Measurements from ENCODE around the gene DEXI.
"Not testable (repeated sequence)": the region's sequence is repeated elsewhere in the genome, so short reads cannot be mapped to it uniquely, and the experiment has no call there.

DEXI gene

DNA sequence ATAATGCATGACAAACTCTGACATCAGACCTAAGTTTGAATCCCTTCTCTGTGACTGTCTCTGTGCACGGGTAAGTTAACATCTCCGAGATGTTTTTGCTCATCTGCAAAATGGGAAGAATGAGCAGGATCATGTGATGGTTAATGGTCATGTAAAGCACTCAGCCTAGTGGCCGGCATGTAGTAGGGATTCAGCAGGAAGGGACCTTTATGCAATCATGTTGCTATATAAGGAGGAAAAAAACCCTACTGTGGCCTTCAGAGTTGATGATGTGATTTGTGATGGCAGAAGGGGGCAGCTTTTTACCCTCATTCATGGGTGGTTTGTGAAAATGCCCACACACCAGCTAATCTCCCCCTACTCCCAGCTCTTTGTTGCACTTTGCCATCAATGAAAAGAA is 26.2 kb upstream of the DEXI start:
- peaks cover 34 to 56% of the 10 kb centered on the region in 2 experiments for H3K36me3 ChIP-seq (ENCODE audit: control insufficient read depth in 1 of 2, insufficient read depth in 2 of 2, low read depth in 1 of 2, low read length in 2 of 2)
- no peak overlapping the region for H3K23ac ChIP-seq (ENCODE audit: low read length in 2 of 2)
- H2BK5ac ChIP-seq (ENCODE audit: low read depth, low read length, poor library complexity, severe bottlenecking), result no peak overlapping the region
- no peak overlapping the region for H3K4ac ChIP-seq (ENCODE audit: low read depth in 1 of 2, low read length in 2 of 2)
- H4K8ac ChIP-seq (ENCODE audit: low read length), result no peak overlapping the region
- no peak overlapping the region for H2AFZ ChIP-seq (ENCODE audit: low read depth, low read length)
- H3K9ac ChIP-seq (ENCODE audit: low read length), result no peak overlapping the region
- H3K18ac ChIP-seq (ENCODE audit: low read depth in 1 of 2, low read length in 2 of 2), result no peak overlapping the region
- no peak overlapping the region for H3K4me3 ChIP-seq (ENCODE audit: insufficient read depth in 1 of 2, low read depth in 1 of 2, low read length in 2 of 2)
- H3K4me2 ChIP-seq (ENCODE audit: low read length, poor library complexity, severe bottlenecking), result no peak overlapping the region
- no peak for DNase-seq
- H3K9me3 ChIP-seq (ENCODE audit: control insufficient read depth, low read length), result no peaks in the 10 kb centered on the region
- H2BK15ac ChIP-seq (ENCODE audit: low read depth, poor library complexity, severe bottlenecking), result no peak overlapping the region
- H3K79me1 ChIP-seq (replicated peaks; ENCODE audit: low read length, poor library complexity, severe bottlenecking), result peaks cover 36% of the 10 kb centered on the region
- H2BK12ac ChIP-seq (ENCODE audit: low read length in 2 of 2), result no peak overlapping the region
- H2AK5ac ChIP-seq (ENCODE audit: low read length, severe bottlenecking), result no peak overlapping the region
- H2BK120ac ChIP-seq (ENCODE audit: low read depth, low read length), result no peak overlapping the region
- H3K27me3 ChIP-seq (ENCODE audit: control insufficient read depth in 1 of 2, insufficient read depth in 1 of 2, low read length in 2 of 2), result no peaks in the 10 kb centered on the region
- H3K27ac ChIP-seq (ENCODE audit: low read length, poor library complexity, severe bottlenecking), result no peak overlapping the region
- H3K14ac ChIP-seq (ENCODE audit: low read length in 2 of 2), result no peak overlapping the region
- 94% methylated on average over 3 of the region's 3 CpGs for WGBS
- H3K4me1 ChIP-seq (ENCODE audit: control insufficient read depth, insufficient read depth, low read depth, low read length), result peaks cover 11% of the 10 kb centered on the region
- no peak overlapping the region for H4K91ac ChIP-seq (ENCODE audit: low read length)

DNA sequence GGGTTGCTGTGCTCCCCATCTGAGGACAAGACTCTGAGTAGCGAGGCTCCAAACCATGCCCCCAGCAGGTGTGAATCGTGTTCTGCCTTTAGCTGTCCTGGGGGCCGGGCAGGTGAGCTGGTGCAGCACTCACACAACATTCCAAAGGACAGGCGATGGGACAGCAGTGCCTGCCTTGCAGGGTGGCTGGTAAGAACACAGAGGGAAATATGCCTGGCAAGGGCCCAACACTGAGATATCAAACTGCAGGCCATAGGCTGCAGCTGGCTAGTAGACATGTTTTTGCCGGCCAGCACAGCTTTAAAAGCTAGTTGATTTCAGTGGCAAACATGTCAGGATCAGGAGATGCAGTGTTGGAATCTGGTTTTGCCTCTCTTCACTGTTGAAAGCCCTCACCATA is 25.7 kb upstream of the DEXI start:
- peaks cover 34 to 56% of the 10 kb centered on the region in 2 experiments for H3K36me3 ChIP-seq (ENCODE audit: control insufficient read depth in 1 of 2, insufficient read depth in 2 of 2, low read depth in 1 of 2, low read length in 2 of 2)

DNA sequence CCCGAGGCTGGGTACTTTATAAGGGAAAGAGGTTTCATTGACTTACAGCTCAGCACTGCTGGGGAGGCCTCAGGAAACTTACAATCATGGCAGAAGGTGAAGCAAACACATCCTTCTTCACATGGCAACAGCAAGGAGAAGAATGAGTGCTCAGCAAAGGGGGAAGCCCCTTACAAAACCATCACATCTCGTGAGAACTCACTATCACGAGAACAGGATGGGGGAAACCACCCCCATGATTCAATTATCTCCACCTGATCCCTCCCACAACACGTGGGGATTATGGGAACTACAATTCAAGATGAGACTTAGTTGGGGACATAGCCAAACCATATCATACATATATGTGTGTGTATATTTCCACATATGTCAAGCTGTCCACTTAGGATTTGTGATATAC is 24.3 kb upstream of the DEXI start:
- not testable (repeated sequence) for H3K4me3 ChIP-seq (ENCODE audit: insufficient read depth in 1 of 2, low read depth in 1 of 2, low read length in 2 of 2); H3K27ac ChIP-seq (ENCODE audit: low read length, poor library complexity, severe bottlenecking); H3K9me3 ChIP-seq (ENCODE audit: control insufficient read depth, low read length); H3K4me2 ChIP-seq (ENCODE audit: low read length, poor library complexity, severe bottlenecking); H3K4ac ChIP-seq (ENCODE audit: low read depth in 1 of 2, low read length in 2 of 2); H2BK5ac ChIP-seq (ENCODE audit: low read depth, low read length, poor library complexity, severe bottlenecking); H3K14ac ChIP-seq (ENCODE audit: low read length in 2 of 2); H3K4me1 ChIP-seq (ENCODE audit: control insufficient read depth, insufficient read depth, low read depth, low read length); H2AFZ ChIP-seq (ENCODE audit: low read depth, low read length); H2BK120ac ChIP-seq (ENCODE audit: low read depth, low read length); H3K27me3 ChIP-seq (ENCODE audit: control insufficient read depth in 1 of 2, insufficient read depth in 1 of 2, low read length in 2 of 2); H2AK5ac ChIP-seq (ENCODE audit: low read length, severe bottlenecking); H2BK12ac ChIP-seq (ENCODE audit: low read length in 2 of 2); H3K9ac ChIP-seq (ENCODE audit: low read length); DNase-seq; H3K18ac ChIP-seq (ENCODE audit: low read depth in 1 of 2, low read length in 2 of 2); H4K8ac ChIP-seq (ENCODE audit: low read length); H3K23ac ChIP-seq (ENCODE audit: low read length in 2 of 2); H4K91ac ChIP-seq (ENCODE audit: low read length); H2BK15ac ChIP-seq (ENCODE audit: low read depth, poor library complexity, severe bottlenecking)
- H3K79me1 ChIP-seq (replicated peaks; ENCODE audit: low read length, poor library complexity, severe bottlenecking), result peaks cover 33% of the 10 kb centered on the region
- peaks cover 39 to 54% of the 10 kb centered on the region in 2 experiments for H3K36me3 ChIP-seq (ENCODE audit: control insufficient read depth in 1 of 2, insufficient read depth in 2 of 2, low read depth in 1 of 2, low read length in 2 of 2)
- 95% methylated on average over 1 of the region's 4 CpGs for WGBS

More for the DNA sequence above, 25.7 kb upstream of the DEXI start:
- no peaks in the 10 kb centered on the region for H3K27me3 ChIP-seq (ENCODE audit: control insufficient read depth in 1 of 2, insufficient read depth in 1 of 2, low read length in 2 of 2)
- no peak overlapping the region for H3K9ac ChIP-seq (ENCODE audit: low read length)
- no peak overlapping the region for H3K14ac ChIP-seq (ENCODE audit: low read length in 2 of 2)
- H2BK15ac ChIP-seq (ENCODE audit: low read depth, poor library complexity, severe bottlenecking), result no peak overlapping the region
- no peak overlapping the region for H2BK12ac ChIP-seq (ENCODE audit: low read length in 2 of 2)
- H2BK120ac ChIP-seq (ENCODE audit: low read depth, low read length), result no peak overlapping the region
- no peak overlapping the region for H3K18ac ChIP-seq (ENCODE audit: low read depth in 1 of 2, low read length in 2 of 2)
- H4K8ac ChIP-seq (ENCODE audit: low read length), result no peak overlapping the region
- H2AFZ ChIP-seq (ENCODE audit: low read depth, low read length), result no peak overlapping the region
- H3K23ac ChIP-seq (ENCODE audit: low read length in 2 of 2), result no peak overlapping the region
- no peak overlapping the region for H3K27ac ChIP-seq (ENCODE audit: low read length, poor library complexity, severe bottlenecking)
- no peak overlapping the region for H3K4ac ChIP-seq (ENCODE audit: low read depth in 1 of 2, low read length in 2 of 2)
- H3K79me1 ChIP-seq (replicated peaks; ENCODE audit: low read length, poor library complexity, severe bottlenecking), result peaks cover 34% of the 10 kb centered on the region
- WGBS, result 95% methylated on average over 5 of the region's 5 CpGs
- H3K9me3 ChIP-seq (ENCODE audit: control insufficient read depth, low read length), result no peaks in the 10 kb centered on the region
- no peak overlapping the region for H3K4me2 ChIP-seq (ENCODE audit: low read length, poor library complexity, severe bottlenecking)
- H3K4me1 ChIP-seq (ENCODE audit: control insufficient read depth, insufficient read depth, low read depth, low read length), result peaks cover 11% of the 10 kb centered on the region
- H4K91ac ChIP-seq (ENCODE audit: low read length), result no peak overlapping the region
- H3K4me3 ChIP-seq (ENCODE audit: insufficient read depth in 1 of 2, low read depth in 1 of 2, low read length in 2 of 2), result no peak overlapping the region
- H2BK5ac ChIP-seq (ENCODE audit: low read depth, low read length, poor library complexity, severe bottlenecking), result no peak overlapping the region
- H2AK5ac ChIP-seq (ENCODE audit: low read length, severe bottlenecking), result no peak overlapping the region
- DNase-seq, result no peak

- no peak overlapping the region for H2BK15ac ChIP-seq (ENCODE audit: low read depth, poor library complexity, severe bottlenecking)
- 91% methylated on average over 5 of the region's 5 CpGs for WGBS
- no peak overlapping the region for H3K14ac ChIP-seq (ENCODE audit: low read length in 2 of 2)
- H2AFZ ChIP-seq (ENCODE audit: low read depth, low read length), result no peak overlapping the region
- H4K91ac ChIP-seq (ENCODE audit: low read length), result no peak overlapping the region
- no peaks in the 10 kb centered on the region for H3K27me3 ChIP-seq (ENCODE audit: control insufficient read depth in 1 of 2, insufficient read depth in 1 of 2, low read length in 2 of 2)
- no peak overlapping the region for H4K8ac ChIP-seq (ENCODE audit: low read length)
- no peak overlapping the region for H3K4me3 ChIP-seq (ENCODE audit: insufficient read depth in 1 of 2, low read depth in 1 of 2, low read length in 2 of 2)
- no peak for DNase-seq
- H2BK5ac ChIP-seq (ENCODE audit: low read depth, low read length, poor library complexity, severe bottlenecking), result no peak overlapping the region
- H3K9me3 ChIP-seq (ENCODE audit: control insufficient read depth, low read length), result no peaks in the 10 kb centered on the region
- no peak overlapping the region for H3K27ac ChIP-seq (ENCODE audit: low read length, poor library complexity, severe bottlenecking)
- H3K36me3 ChIP-seq (ENCODE audit: control insufficient read depth in 1 of 2, insufficient read depth in 2 of 2, low read depth in 1 of 2, low read length in 2 of 2), result peaks cover 37 to 52% of the 10 kb centered on the region in 2 experiments
- no peak overlapping the region for H3K4me2 ChIP-seq (ENCODE audit: low read length, poor library complexity, severe bottlenecking)
- H3K18ac ChIP-seq (ENCODE audit: low read depth in 1 of 2, low read length in 2 of 2), result no peak overlapping the region
- no peak overlapping the region for H3K4ac ChIP-seq (ENCODE audit: low read depth in 1 of 2, low read length in 2 of 2)
- H3K4me1 ChIP-seq (ENCODE audit: control insufficient read depth, insufficient read depth, low read depth, low read length), result peaks cover 6% of the 10 kb centered on the region
- no peak overlapping the region for H2BK12ac ChIP-seq (ENCODE audit: low read length in 2 of 2)
- no peak overlapping the region for H2AK5ac ChIP-seq (ENCODE audit: low read length, severe bottlenecking)
- peaks cover 34% of the 10 kb centered on the region for H3K79me1 ChIP-seq (replicated peaks; ENCODE audit: low read length, poor library complexity, severe bottlenecking)
- no peak overlapping the region for H3K23ac ChIP-seq (ENCODE audit: low read length in 2 of 2)
- no peak overlapping the region for H3K9ac ChIP-seq (ENCODE audit: low read length)
- no peak overlapping the region for H2BK120ac ChIP-seq (ENCODE audit: low read depth, low read length)
Measured at GRCh38 chr16:10966129-10966528, 23.9 kb upstream of the DEXI start.
